GM18951 (cell line): ENCODE measurements around the gene DLG4.
A peak's percentile ranks its signal among the peaks of the same experiment; 100 is the strongest.

Source experiments
- POLR2A ChIP-seq: IDR thresholded peaks from 4 replicates; pipeline ENCODE4 v1.6.1; 2011; ENCODE audit warnings: mild to moderate bottlenecking; ENCODE audit not compliant: insufficient read length, insufficient read depth; ENCODE audit errors: extremely low read depth
- in situ Hi-C: fragments of 300-500 bp; cut with MboI; formaldehyde crosslinking; loops from one replicate; pipeline ENCODE4 v1.12.0; 2022; ENCODE audit warnings: low sequenced_read_pairs, mixed read lengths, inconsistent platforms; ENCODE audit not compliant: unreplicated experiment

The DLG4 gene

DNA sequence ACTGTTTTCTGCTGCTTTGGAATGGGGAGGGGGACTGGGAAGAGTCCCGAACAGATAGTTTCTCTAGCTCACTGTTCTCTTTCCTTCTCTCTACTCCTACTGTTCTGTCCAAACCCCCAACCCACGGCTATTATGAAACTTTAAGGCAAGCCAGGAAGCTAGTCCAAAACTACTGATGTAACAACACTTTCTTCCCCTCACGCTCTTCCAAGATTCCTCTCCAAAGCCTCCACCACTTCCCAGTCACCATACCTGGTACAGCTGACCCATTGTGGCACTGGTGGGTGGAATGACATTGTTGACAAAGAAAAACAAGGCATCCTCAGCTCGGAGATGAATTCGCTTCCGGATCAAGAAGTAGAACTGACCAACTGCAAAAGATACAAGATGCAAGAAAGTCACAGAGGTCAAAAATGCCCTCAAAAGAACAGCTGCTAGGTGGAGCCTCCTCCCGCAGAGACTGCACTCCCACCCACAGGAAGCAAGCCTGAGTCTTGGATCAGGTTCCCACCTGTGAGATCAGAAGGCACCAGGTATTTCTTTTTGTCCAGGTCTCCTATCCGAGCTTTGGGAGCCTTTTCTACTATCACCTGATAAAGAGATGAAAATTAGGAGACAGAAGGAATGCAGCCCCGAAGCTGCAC, 21.6 kb upstream of the DLG4 start:
- TF ChIP-seq POLR2A, result no peak
- in situ Hi-C loops, result no loop called here

DNA sequence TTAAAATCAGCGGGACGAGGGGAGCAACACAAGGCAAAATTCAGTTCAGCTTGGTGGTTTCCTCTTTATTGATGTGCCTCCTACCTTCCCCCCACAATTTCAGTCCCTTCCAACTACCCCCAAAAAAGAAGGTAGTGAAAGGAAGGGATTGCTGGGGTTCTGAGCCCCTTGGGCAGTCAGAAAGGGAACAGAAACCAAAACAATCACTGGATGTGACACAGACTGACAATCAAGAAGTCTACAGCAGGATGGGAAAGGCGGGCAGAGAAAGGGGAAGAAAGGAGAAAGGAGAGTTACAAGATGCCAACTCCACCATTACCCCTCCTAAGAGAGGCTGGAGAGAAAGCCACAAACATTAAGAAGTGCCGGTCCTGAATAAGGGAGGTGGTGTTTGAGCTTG, 20.7 kb upstream of the DLG4 start:
- no peak for TF ChIP-seq POLR2A
- in situ Hi-C loops, result no loop called here

DNA sequence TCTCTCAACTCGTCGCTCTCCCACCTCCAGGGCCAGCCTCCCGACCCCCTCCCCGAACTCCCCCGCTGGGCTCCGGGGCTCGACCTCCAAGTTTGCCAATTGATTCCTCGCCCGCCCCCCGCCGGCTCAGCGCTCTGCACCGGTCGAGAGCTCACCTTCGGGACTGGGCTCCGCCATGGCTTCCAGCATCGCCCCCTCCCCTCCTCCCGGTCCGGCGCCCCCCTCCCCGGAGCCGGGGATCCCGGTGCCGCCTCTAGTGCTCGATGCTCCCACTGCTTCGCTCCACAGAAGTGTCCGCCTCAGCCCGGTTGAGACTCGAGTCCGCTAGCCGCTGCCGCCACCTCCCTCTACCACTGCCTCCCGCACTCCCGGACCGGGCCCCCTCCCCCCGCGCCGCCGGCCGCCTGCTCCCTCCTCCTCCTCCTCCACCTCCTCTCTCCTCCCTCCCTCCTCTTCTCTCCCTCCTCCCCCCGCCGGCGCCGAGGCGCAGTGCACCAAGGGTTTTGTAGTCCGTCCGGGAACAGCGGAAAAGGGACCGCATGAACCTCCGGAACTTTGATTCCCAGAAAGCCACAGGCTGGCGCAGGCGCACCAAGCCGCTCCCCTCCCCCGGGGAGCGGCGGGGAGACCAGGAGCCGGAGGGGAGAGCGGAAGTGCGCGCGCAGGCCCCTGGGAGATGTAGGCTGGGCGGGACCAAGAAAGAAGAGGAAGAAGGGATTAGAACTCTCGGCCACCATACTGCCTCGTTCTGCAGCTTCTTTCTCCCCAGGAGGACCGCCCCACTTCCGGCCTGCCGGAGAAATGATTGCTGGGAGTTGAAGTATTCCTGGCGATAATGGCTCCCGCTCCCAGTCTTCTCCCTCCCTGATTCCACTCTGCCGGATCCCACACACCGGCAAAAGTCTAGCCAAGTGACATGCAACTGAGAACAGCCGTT, 19.7 kb upstream of the DLG4 start, which contains the start of gene PHF23:
TSS of gene PHF23 (minus strand) at position 367 of the 937 bp plus-strand sequence. CDS start at position 189, 178 bp downstream.
- in situ Hi-C loops, result no loop called here
- TF ChIP-seq POLR2A, result peak; percentile 42

DNA sequence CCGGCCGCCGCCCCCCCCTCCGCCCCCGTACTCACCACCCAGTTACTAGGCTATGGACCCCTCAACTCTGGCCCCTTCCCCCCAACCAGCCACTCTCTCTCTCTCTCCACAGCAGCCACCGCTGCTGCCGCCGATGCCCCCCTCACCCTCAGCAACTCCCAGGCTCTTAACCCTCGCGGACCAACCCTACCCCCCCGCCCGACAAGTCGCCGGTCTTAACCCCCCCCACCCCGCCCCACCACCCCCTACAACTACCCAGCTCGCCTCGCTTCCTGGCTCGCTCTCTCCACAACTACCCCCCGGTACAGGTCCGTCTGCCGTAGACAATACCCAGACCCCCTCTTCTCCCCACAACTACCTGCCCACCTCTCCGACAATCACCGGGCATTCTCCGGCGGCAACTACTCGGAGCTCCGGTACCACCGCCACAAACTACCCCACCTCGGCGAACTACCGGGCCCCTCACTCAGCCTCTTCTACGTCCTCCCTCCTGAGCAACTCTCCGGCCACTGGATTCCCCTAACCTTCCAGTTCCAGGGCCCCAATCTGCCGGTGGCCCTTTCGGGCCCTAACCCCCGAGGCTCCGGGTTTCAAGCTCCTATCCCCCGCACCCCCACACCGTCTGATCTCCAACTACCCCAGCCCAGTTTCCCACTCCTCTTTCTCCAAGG, 18.9 kb upstream of the DLG4 start:
- TF ChIP-seq POLR2A, result peak; percentile 17
- in situ Hi-C loops, result no loop called here

DNA sequence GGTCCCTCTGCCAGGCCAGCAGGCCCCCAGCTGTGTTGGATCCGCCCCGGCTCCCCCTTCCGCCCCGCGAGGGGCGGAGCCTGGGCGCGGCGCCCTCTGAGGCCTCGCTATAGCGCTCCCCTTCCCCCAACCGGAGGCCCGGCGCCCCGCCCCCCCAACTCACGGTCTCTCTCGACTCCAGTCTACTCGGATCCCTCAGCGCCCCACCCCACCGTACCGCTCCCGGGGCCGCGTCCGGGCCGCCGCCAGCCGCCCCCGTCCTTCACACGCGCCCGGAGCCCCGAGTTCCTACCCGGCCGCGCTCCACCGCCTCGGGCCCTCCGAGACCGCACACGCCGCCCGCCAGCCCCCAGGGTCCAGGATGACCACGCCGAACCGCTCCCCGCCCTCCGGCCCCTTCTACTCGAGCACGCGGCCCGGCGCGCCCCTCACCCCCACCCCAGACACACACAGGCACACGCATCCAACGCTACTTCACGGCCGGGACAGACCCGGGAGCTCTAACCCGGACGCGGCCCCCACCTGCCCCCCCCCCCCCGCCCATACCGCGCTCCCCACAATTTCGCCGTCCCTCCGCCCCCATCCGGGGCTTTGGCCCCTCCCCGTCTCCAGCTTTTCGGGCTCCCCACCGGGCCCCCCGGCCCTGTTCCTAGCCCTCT, 18.3 kb upstream of the DLG4 start:
- in situ Hi-C loops, result no loop called here

DNA sequence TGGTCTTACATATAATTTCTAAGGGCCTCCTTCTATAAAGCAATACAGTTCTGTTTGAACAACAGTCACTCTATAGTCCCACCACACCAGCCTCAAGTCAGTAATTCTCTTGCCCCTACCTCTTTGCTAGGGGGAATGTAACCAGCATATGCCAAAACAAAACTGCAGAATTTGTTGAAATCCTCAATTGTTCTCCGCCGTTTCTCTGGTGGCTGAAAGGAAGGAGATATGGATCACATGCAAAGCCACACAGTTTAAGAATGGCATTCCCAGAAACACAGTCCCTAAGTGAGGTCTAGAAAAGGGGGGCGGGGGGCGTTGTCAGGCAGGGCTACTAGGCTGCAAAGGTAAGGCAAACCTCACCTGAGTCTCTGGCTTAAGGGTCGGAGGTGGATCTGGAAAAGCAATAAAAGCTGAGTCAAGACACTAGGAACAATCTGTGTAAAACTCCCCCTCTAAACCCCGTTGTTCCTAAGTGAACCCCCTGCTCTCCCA, 17.7 kb upstream of the DLG4 start:
- in situ Hi-C loops, result no loop called here
- no peak for TF ChIP-seq POLR2A

More for the DNA sequence above, 18.3 kb upstream of the DLG4 start:
- TF ChIP-seq POLR2A, result peak; percentile 49

DNA sequence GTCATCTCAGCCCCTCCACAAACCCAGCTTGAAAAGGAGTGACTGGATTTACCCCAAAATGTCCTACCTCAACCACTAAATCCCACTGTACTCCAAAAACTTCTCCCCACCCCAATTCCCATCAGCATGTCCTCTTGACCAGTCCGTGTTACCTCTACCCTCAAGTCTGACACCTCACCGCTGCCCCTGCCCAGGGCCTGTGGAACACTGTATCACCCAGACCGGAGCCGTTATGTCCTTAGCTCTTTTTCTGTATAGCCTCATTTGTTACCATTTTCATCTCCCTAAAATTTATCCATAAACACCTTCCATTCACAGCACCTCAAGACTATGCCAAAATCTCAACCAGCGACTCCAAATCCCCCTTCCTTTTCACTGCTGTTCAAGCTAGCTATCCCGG, 17.2 kb upstream of the DLG4 start:
- no peak for TF ChIP-seq POLR2A
- in situ Hi-C loops, result no loop called here

DNA sequence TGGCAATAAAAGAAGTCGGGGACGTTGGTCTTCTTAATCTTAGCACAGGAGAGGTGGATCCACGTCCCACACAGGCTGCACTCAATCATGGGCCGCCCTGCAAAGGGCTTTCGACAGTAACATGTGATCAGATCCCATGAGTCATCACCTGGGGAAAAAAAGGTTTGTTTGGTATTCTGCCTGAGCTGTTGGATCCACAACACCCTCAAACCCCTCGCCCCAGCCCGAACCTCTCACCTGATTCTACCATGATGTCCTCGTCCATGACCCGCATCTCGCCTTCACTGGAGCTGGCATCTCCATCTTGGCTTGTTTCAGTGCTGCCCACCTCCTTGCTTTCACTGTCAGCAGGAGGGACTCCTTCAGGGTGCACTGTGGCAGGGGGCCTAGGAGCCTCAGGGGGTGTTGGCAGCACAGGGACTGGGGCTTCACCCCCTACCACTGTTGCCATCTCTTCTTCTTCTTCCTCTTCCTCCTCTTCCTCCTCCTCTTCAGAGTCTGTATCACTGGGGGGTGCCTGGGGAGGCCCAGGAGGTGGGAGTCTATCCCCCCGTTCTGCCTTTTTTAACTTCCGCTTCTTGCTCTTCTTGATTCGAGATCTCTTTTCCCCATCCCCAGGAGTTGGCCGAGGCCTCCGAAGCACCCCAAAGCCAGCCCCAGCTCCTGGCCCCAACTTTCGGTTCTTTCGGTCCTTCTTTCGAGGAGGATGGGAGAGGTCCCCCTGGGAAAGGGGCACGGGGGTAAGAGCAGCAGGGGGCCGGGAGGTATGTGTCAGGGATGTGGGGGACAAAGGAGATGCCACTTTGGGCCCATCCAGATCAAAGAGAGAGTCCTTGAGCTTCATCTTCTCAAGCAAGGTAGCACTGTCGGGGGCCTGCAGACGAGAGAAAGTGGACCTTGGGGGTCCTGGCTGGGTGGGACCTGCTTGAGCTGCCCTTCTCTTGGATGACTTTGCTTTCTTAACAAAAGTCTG, 16.3 kb upstream of the DLG4 start:
- peak; percentile 21 for TF ChIP-seq POLR2A
- in situ Hi-C loops, result no loop called here

DNA sequence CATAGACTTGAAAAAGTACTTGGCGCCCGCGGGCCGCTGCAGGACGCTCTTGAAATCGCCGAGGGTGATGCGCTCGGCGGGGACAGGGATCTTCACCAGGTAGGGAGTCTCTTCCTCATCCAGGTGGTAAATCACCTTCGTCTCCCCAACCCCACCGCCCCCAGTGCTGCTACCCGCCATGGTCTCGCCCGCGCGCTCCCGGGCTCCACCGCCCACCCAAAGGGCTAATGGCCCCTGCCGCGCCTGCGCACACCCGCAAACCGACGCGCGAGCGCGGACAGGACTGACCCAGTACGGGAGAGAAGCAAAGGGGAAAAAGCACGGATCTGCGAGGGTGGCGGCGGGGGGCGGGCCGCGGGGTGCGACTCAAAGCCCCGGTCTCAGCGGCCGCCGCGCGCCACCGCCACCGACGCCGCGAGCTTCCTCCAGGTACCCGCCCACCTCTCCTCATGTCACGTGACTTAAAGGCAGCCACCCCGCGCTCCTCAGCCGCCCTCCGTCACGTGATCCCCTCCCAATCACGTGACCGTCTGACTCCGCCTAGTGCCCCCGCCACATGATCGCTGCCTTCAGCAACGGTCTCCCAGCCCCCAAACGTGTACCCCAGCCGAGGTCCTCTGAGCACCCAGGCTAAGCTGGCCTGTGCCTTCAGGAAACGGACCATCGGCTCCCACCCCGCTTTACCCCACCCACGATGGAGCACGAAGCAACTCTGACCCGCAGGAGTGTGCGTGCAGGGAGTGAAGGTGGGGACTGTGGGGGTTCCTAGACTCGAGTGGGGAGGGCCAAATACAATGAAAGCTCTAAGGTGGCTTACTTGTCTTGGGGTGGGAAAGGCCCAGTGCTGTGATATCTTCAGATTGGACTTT, 14.7 kb upstream of the DLG4 start, which contains the start of gene DVL2:
TSS of gene DVL2 (minus strand) at position 435 of the 869 bp plus-strand sequence. CDS start at position 180, 255 bp downstream.
- in situ Hi-C loops, result no loop called here
- TF ChIP-seq POLR2A, result peak; percentile 78

DNA sequence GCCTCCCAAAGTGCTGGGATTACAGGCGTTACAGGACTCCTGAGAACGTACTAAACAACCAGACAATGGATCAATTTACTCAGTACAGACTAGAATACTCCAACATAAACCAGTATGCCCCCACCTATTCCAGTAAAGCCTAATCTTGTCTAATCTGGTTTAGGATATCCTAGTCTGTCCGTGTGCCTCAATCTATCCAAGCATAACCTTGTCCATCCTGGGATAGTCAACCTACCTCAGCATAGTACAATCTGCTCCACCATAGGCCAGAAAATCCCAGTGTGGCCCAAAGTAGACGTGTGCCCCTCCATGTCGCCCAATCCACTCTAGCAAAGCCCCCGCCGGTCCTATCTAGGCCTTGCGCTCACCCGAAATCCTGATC, 14.1 kb upstream of the DLG4 start:
- in situ Hi-C loops, result no loop called here
- TF ChIP-seq POLR2A, result no peak

DNA sequence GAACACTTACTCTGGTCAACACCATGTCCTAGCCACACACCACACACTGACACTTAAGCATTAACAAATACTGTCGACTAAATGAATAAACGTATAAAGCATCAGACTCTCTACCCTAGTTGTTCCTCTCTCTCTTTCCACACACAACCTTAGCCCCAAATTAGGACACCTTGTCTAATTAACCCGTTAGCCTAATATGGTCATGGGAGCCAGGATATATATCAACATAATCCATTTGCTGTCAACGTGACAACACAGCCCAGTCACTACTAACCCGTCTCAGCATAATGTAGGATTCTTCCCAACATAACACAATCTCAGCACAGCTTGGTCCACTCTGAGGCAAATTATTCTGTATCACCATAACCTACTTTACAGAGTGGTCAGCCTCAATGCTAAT, 12.5 kb upstream of the DLG4 start:
- in situ Hi-C loops, result no loop called here
- TF ChIP-seq POLR2A, result no peak
